DND-41 (cell line): ENCODE data around the gene API5.

Experiments used
- EZH2 ChIP-seq: IDR thresholded peaks from 3 replicates; pipeline ENCODE4 v1.6.1; 2012; ENCODE audit warnings: borderline replicate concordance, low read depth, mild to moderate bottlenecking, moderate library complexity, low read length, inconsistent platforms; ENCODE audit not compliant: severe bottlenecking
- TF ChIP-seq, protein P1 (sequence below): IDR thresholded peaks from 2 replicates; pipeline ENCODE4 v1.5.1; 2012; ENCODE audit warnings: borderline replicate concordance, low read length, moderate library complexity, mild to moderate bottlenecking; ENCODE audit not compliant: poor library complexity, severe bottlenecking; ENCODE audit errors: extremely low read depth

DNA sequence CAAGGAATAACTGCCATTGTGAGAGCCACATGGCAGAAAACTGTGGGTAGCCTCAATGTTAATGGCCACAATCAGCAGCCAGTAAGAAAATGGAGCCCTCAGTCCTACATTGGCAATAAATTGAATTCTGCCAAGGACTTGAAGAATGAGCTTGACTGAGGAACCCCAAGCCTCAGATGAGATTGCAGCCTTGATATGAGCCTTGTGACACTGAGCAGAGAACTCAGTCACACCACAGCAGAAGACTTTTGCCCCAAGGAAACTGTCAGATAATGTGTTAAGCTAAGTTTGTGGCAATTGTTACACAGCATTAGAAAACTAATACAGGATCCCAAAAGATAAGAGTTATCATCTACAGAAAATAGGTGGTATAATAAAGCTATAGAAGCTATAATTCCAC lies 44.5 kb downstream of the API5 start:
- TF ChIP-seq EZH2: no peak
- TF ChIP-seq, protein P1, sequence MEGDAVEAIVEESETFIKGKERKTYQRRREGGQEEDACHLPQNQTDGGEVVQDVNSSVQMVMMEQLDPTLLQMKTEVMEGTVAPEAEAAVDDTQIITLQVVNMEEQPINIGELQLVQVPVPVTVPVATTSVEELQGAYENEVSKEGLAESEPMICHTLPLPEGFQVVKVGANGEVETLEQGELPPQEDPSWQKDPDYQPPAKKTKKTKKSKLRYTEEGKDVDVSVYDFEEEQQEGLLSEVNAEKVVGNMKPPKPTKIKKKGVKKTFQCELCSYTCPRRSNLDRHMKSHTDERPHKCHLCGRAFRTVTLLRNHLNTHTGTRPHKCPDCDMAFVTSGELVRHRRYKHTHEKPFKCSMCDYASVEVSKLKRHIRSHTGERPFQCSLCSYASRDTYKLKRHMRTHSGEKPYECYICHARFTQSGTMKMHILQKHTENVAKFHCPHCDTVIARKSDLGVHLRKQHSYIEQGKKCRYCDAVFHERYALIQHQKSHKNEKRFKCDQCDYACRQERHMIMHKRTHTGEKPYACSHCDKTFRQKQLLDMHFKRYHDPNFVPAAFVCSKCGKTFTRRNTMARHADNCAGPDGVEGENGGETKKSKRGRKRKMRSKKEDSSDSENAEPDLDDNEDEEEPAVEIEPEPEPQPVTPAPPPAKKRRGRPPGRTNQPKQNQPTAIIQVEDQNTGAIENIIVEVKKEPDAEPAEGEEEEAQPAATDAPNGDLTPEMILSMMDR: no peak
